ENCODE data around the gene USP9Y. TPM values are rescaled to one million over a fixed set of nuclear protein-coding genes. Genes with fewer than 3 reads are reported as not detected.

Gene USP9Y
- total and polyA plus RNA-seq, 2 experiments from 2014 or later = 4.6 to 19.9 TPM

DNA sequence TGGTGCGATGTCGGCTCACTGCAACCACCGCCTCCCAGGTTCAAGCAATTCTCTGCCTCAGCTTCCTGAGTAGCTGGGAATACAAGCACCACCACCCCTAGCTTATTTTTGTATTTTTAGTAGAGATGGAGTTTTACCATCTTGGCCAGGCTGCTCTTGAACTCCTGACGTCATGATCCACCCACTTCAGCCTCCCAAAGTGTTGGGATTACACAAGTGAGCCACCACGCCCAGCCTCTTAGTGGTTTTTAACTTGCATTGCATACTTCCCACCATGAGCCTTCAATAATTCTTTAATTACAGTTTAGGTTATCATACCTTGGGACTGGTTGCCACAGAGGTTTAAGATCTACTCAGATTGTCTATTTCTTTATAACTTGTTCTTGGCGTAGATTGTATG is 14.3 kb downstream of the USP9Y start:
- Histone ChIP-seq H4K20me1 (ENCODE audit: insufficient read depth) (no peaks in the 10 kb centered on the region), H3K9ac (no peak overlapping the region), H3K4me1 (ENCODE audit: insufficient read depth) (peaks cover 5% of the 10 kb centered on the region), H3K79me2 (ENCODE audit: insufficient read depth) (peaks cover 39% of the 10 kb centered on the region), H3K9me2 (ENCODE audit: insufficient read depth) (no peaks in the 10 kb centered on the region), H3K27me3 (replicated peaks; ENCODE audit: insufficient read depth) (no peaks in the 10 kb centered on the region), H3F3A (ENCODE audit: insufficient read depth) (0 out of 2 replicates have a peak, but pooled peaks cover 7% of the 10 kb centered on the region), H3K4me3 (no peak overlapping the region), H2AFZ (no peak overlapping the region), H3K9me3 (ENCODE audit: low read depth) (no peaks in the 10 kb centered on the region), H3K4me2 (ENCODE audit: unreplicated experiment) (no peak overlapping the region), H3K27ac (no peak overlapping the region), H3K36me3 (ENCODE audit: low read depth) (no peaks in the 10 kb centered on the region)
- TF ChIP-seq EZH2phosphoT487 (IDR thresholded peaks at IDR 0.05; ENCODE audit: insufficient read depth, low read depth) (no peak), EZH2 (IDR thresholded peaks at IDR 0.05; ENCODE audit: insufficient read depth, poor library complexity, severe bottlenecking) (no peak)
- DNase-seq = no peak
- in situ Hi-C loops (cut with MboI) = no loop called here
- WGBS, 2 experiments (ENCODE audit: low coverage in 1 of 2, low lambda C conversion rate in 2 of 2, missing lambda C conversion rate in 2 of 2) = 96 to 100% methylated on average over 6 of the region's 6 CpGs

DNA sequence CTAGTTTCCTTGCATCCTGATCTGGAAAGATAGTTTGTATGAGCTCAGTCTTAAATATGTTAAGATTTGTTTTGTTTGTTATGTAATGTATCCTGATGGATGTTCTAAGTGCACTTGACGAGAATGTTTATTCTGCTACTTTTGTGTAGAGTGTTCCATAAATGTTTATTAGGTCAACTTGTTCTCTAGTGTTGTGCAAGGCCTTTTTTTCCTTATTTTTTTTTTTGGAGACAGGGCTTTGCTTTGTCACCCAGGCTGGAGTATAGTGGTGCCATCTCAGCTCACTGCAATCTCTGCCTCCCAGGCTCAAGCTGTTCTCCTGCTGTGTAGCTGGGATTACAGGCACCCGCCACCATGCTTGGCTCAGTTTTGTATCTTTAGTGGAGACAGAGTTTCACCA is 28.7 kb downstream of the USP9Y start:
- no peak overlapping the region for H3K4me3 ChIP-seq
- H3F3A ChIP-seq (ENCODE audit: insufficient read depth) = no peaks in the 10 kb centered on the region
- no peaks in the 10 kb centered on the region for H4K20me1 ChIP-seq (ENCODE audit: insufficient read depth)
- H2AFZ ChIP-seq = no peak overlapping the region
- no peaks in the 10 kb centered on the region for H3K27me3 ChIP-seq (replicated peaks; ENCODE audit: insufficient read depth)
- no peak overlapping the region for H3K27ac ChIP-seq
- DNase-seq = no peak
- H3K9me2 ChIP-seq (ENCODE audit: insufficient read depth) = no peaks in the 10 kb centered on the region
- no peaks in the 10 kb centered on the region for H3K36me3 ChIP-seq (ENCODE audit: low read depth)
- H3K4me2 ChIP-seq (ENCODE audit: unreplicated experiment) = no peak overlapping the region
- H3K9ac ChIP-seq = no peak overlapping the region
- no peaks in the 10 kb centered on the region for H3K9me3 ChIP-seq (ENCODE audit: low read depth)
- H3K79me2 ChIP-seq (ENCODE audit: insufficient read depth) = peaks cover 7% of the 10 kb centered on the region; the same call in 1 of the 2 replicates
- in situ Hi-C loops (cut with MboI) = no loop called here
- WGBS, 2 experiments (ENCODE audit: low coverage in 1 of 2, low lambda C conversion rate in 2 of 2, missing lambda C conversion rate in 2 of 2) = 90 to 96% methylated on average over 2 of the region's 2 CpGs
- peaks cover 6% of the 10 kb centered on the region; the same call in 1 of the 2 replicates for H3K4me1 ChIP-seq (ENCODE audit: insufficient read depth)
- TF ChIP-seq EZH2 (IDR thresholded peaks at IDR 0.05; ENCODE audit: insufficient read depth, poor library complexity, severe bottlenecking) (no peak), EZH2phosphoT487 (IDR thresholded peaks at IDR 0.05; ENCODE audit: insufficient read depth, low read depth) (no peak)

DNA sequence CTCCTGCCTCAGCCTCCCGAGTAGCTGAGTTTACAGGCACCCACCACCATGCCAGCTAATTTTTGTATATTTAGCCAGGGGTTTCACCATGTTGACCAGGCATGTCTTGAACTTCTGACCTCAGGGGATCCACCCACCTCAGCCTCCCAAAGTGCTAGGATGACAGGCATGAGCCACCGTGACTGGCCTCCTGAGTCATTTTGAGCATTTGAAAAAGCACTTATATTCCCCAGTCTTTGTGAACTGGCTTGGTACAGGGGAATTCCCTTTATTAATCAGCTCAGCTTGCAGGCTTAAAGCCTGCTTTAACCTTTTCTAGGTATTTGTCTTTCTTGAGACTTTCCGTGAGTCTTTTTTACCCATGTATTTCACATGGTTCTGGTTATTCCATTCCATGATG is 32.6 kb downstream of the USP9Y start:
- no peak overlapping the region for H3K4me3 ChIP-seq
- no peak for TF ChIP-seq EZH2 (IDR thresholded peaks at IDR 0.05; ENCODE audit: insufficient read depth, poor library complexity, severe bottlenecking)
- no peak for TF ChIP-seq EZH2phosphoT487 (IDR thresholded peaks at IDR 0.05; ENCODE audit: insufficient read depth, low read depth)
- H3K36me3 ChIP-seq (ENCODE audit: low read depth) = peaks cover 4% of the 10 kb centered on the region; the same call in 1 of the 2 replicates
- peaks cover 6% of the 10 kb centered on the region; the same call in 1 of the 2 replicates for H3K4me1 ChIP-seq (ENCODE audit: insufficient read depth)
- H3K27me3 ChIP-seq (replicated peaks; ENCODE audit: insufficient read depth) = no peaks in the 10 kb centered on the region
- in situ Hi-C loops (cut with MboI) = no loop called here
- peak overlapping the region; percentile 49 for H3K27ac ChIP-seq
- no peaks in the 10 kb centered on the region for H4K20me1 ChIP-seq (ENCODE audit: insufficient read depth)
- 46 to 53% methylated on average over 3 of the region's 3 CpGs for WGBS, 2 experiments (ENCODE audit: low coverage in 1 of 2, low lambda C conversion rate in 2 of 2, missing lambda C conversion rate in 2 of 2)
- peak overlapping the region; percentile 28 for H3K4me2 ChIP-seq (ENCODE audit: unreplicated experiment)
- peak; percentile 64 for DNase-seq
- no peaks in the 10 kb centered on the region for H3K9me2 ChIP-seq (ENCODE audit: insufficient read depth)
- H3F3A ChIP-seq (ENCODE audit: insufficient read depth) = no peaks in the 10 kb centered on the region
- H3K9me3 ChIP-seq (ENCODE audit: low read depth) = no peaks in the 10 kb centered on the region
- no peak overlapping the region for H3K9ac ChIP-seq
- H3K79me2 ChIP-seq (ENCODE audit: insufficient read depth) = peaks cover 7% of the 10 kb centered on the region; the same call in 1 of the 2 replicates
- H2AFZ ChIP-seq = no peak overlapping the region

DNA sequence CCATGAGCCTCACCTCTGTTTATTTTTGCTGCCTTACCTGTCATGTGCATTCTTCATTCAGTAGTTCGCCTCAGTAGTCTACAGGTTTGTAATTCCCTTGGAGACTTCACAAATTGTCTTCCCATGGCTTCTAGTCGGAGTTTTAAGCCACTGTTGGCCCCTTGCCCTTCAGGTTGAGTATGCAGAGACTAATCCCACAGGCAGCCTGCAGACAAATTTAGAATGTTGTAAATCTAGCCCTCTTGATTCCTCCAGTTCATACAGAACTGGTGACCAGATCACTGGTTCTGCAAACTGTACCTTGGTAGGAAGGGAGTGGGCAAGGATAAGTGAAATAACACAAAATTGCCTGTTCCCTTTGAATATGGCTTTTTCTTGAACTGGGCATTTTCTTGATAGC is 33.0 kb downstream of the USP9Y start:
- H3K4me1 ChIP-seq (ENCODE audit: insufficient read depth) = peaks cover 6% of the 10 kb centered on the region; the same call in 1 of the 2 replicates
- H3F3A ChIP-seq (ENCODE audit: insufficient read depth) = no peaks in the 10 kb centered on the region
- H3K4me3 ChIP-seq = no peak overlapping the region
- peak overlapping the region; percentile 49 for H3K27ac ChIP-seq
- 65 to 86% methylated on average over 2 of the region's 2 CpGs for WGBS, 2 experiments (ENCODE audit: low coverage in 1 of 2, low lambda C conversion rate in 2 of 2, missing lambda C conversion rate in 2 of 2)
- no peaks in the 10 kb centered on the region for H4K20me1 ChIP-seq (ENCODE audit: insufficient read depth)
- H3K9ac ChIP-seq = no peak overlapping the region
- in situ Hi-C loops (cut with MboI) = no loop called here
- H3K27me3 ChIP-seq (replicated peaks; ENCODE audit: insufficient read depth) = no peaks in the 10 kb centered on the region
- no peak overlapping the region for H2AFZ ChIP-seq
- peak overlapping the region; percentile 28 for H3K4me2 ChIP-seq (ENCODE audit: unreplicated experiment)
- peak; percentile 39 for DNase-seq
- TF ChIP-seq EZH2 (IDR thresholded peaks at IDR 0.05; ENCODE audit: insufficient read depth, poor library complexity, severe bottlenecking) (no peak), EZH2phosphoT487 (IDR thresholded peaks at IDR 0.05; ENCODE audit: insufficient read depth, low read depth) (no peak)
- peaks cover 7% of the 10 kb centered on the region; the same call in 1 of the 2 replicates for H3K79me2 ChIP-seq (ENCODE audit: insufficient read depth)
- no peaks in the 10 kb centered on the region for H3K9me3 ChIP-seq (ENCODE audit: low read depth)
- H3K36me3 ChIP-seq (ENCODE audit: low read depth) = peaks cover 4% of the 10 kb centered on the region; the same call in 1 of the 2 replicates
- no peaks in the 10 kb centered on the region for H3K9me2 ChIP-seq (ENCODE audit: insufficient read depth)
